HepG2 (cell line): ENCODE measurements around the gene TMEM165. TPM values are rescaled to one million over a fixed set of nuclear protein-coding genes. Genes with fewer than 3 reads are reported as not detected.
A peak's percentile ranks its signal among the peaks of the same experiment; 100 is the strongest.

Experiments used
- BRCA1 ChIP-seq: sonication (generic); formaldehyde crosslinking; IDR thresholded peaks from 2 replicates; pipeline ENCODE4 v1.4.0; 2020; ENCODE audit warnings: missing genetic modification reagents
- CEBPG ChIP-seq: IDR thresholded peaks from 2 replicates; pipeline ENCODE4 v1.6.1; 2016
- FOXJ3 ChIP-seq: sonication (generic); formaldehyde crosslinking; IDR thresholded peaks from 2 replicates; pipeline ENCODE4 v1.4.0; 2020; ENCODE audit warnings: missing genetic modification reagents, mild to moderate bottlenecking, borderline replicate concordance
- FOXP4 ChIP-seq: sonication (generic); formaldehyde crosslinking; IDR thresholded peaks from 2 replicates; pipeline ENCODE4 v1.4.0; 2020; ENCODE audit warnings: missing genetic modification reagents
- GATA4 ChIP-seq: sonication (generic); IDR thresholded peaks from 2 replicates; pipeline ENCODE4 v1.6.1; 2016; ENCODE audit warnings: antibody characterized with exemption, low read depth, borderline replicate concordance
- GATAD2A ChIP-seq: IDR thresholded peaks from 2 replicates; pipeline ENCODE4 v1.6.1; 2016
- MATR3 ChIP-seq: sonication (generic); formaldehyde crosslinking; IDR thresholded peaks from 2 replicates; pipeline ENCODE4 v1.4.0; 2020; ENCODE audit warnings: missing genetic modification reagents
- PCBP1 ChIP-seq: fragments of 200-400 bp; formaldehyde crosslinking; IDR thresholded peaks from 2 replicates; pipeline ENCODE4 v1.6.1; 2017; ENCODE audit warnings: mild to moderate bottlenecking, low read depth, low read length, borderline replicate concordance
- PHB2 ChIP-seq: fragments of 450-650 bp; IDR thresholded peaks from 2 replicates; pipeline ENCODE4 v1.6.1; 2018; ENCODE audit not compliant: partially characterized antibody
- PHF21A ChIP-seq: sonication (generic); formaldehyde crosslinking; IDR thresholded peaks from 2 replicates; pipeline ENCODE4 v1.5.0; 2020; ENCODE audit warnings: mild to moderate bottlenecking, missing genetic modification reagents
- RARA ChIP-seq: IDR thresholded peaks from 2 replicates; pipeline ENCODE4 v1.6.1; 2016; ENCODE audit warnings: missing genetic modification reagents, missing compliant biosample characterization
- TRIM22 ChIP-seq: fragments of 450-650 bp; IDR thresholded peaks from 2 replicates; pipeline ENCODE4 v1.6.1; 2017
- U2AF2 ChIP-seq: fragments of 200-400 bp; formaldehyde crosslinking; IDR thresholded peaks from 2 replicates; pipeline ENCODE4 v1.6.1; 2017; ENCODE audit warnings: low read depth, mild to moderate bottlenecking, low read length
- ZNF30 ChIP-seq: sonication (generic); formaldehyde crosslinking; IDR thresholded peaks from 2 replicates; pipeline ENCODE4 v1.5.0; 2020; ENCODE audit warnings: mild to moderate bottlenecking, missing genetic modification reagents
- ZNF484 ChIP-seq: sonication (generic); formaldehyde crosslinking; IDR thresholded peaks from 2 replicates; pipeline ENCODE4 v1.5.1; 2020; ENCODE audit warnings: mild to moderate bottlenecking, low read depth, missing genetic modification reagents, borderline replicate concordance
- ZNF550 ChIP-seq: sonication (generic); formaldehyde crosslinking; IDR thresholded peaks from 2 replicates; pipeline ENCODE4 v1.4.0; 2020; ENCODE audit warnings: mild to moderate bottlenecking, missing genetic modification reagents, borderline replicate concordance
- ZNF746 ChIP-seq: sonication (generic); formaldehyde crosslinking; IDR thresholded peaks from 2 replicates; pipeline ENCODE4 v1.8.0; 2022; ENCODE audit warnings: mild to moderate bottlenecking, missing genetic modification reagents
- ZNF766 ChIP-seq: sonication (generic); formaldehyde crosslinking; IDR thresholded peaks from 2 replicates; pipeline ENCODE4 v1.5.0; 2020; ENCODE audit warnings: missing genetic modification reagents, borderline replicate concordance
- ZNF790 ChIP-seq: sonication (generic); formaldehyde crosslinking; IDR thresholded peaks from 2 replicates; pipeline ENCODE4 v1.8.0; 2022; ENCODE audit warnings: missing genetic modification reagents, mild to moderate bottlenecking, borderline replicate concordance
- polyA plus RNA-seq, 8 experiments: library from polyadenylated mRNA; depleted of rRNA in 3 of 8; stranded (reverse) in 7 of 8; unstranded in 1 of 8; fragments of >200 nt; fragmentation: Illumina TruSeq in 4 of 8; extraction: Trizol in 4 of 8; gene quantifications; 2 replicates each; pipeline versions ENCODE4 v1.2.1 to v1.2.3, GENCODE V29; 2011 to 2016; ENCODE audit warnings: low read depth in 4 of 8, missing spikeins in 1 of 8, mixed read lengths in 1 of 8; ENCODE audit not compliant: insufficient read depth in 1 of 8
- total RNA-seq, 5 experiments: library from RNA; depleted of rRNA; stranded (reverse); fragments of >200 nt; fragmentation: Illumina TruSeq; extraction: Trizol; gene quantifications; 2 replicates each; pipeline ENCODE4 v1.2.3, GENCODE V29; 2016; ENCODE audit warnings: low read depth in 1 of 5
- TF ChIP-seq, protein P1 (sequence below): IDR thresholded peaks from 2 replicates; pipeline ENCODE4 v1.6.1; 2016; ENCODE audit warnings: missing compliant biosample characterization, missing genetic modification reagents, borderline replicate concordance
- TF ChIP-seq, protein P2 (sequence below): IDR thresholded peaks from 2 replicates; pipeline ENCODE4 v1.4.0; 2020; ENCODE audit warnings: mild to moderate bottlenecking, missing genetic modification reagents
- TF ChIP-seq, protein P3 (sequence below): sonication (generic); formaldehyde crosslinking; IDR thresholded peaks from 2 replicates; pipeline ENCODE4 v1.9.0; 2022; ENCODE audit warnings: missing genetic modification reagents, mild to moderate bottlenecking, borderline replicate concordance

TMEM165 gene
- total and polyA plus RNA-seq, 2 of the 13 experiments (the other 11 are each of a cell fraction or from before 2014, with no cell fraction given) = 54.6 to 103 TPM

DNA sequence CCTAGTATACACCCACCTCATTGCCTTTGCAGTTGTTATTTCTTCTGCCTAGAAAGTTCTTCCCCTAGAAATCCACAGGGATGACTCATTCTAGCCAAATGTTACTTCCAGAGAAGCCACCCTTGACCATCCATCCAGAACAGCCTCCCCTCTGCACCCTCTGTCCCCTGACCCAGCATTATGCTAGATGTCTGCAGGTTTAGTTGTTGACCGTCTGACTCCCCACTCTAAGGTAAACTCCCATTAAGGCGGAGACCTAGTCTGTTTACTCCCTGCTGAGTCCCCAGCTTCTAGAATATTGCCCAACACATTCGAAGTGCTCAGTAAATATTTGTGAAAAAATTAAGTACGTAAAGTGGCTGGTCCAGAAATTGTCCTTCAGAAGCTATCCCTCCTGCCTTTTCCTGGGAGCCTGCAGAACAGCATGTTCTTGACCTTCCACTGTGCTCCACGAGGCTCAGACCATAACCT lies 38.7 kb upstream of the TMEM165 start (continued):
- TF ChIP-seq, protein P1, sequence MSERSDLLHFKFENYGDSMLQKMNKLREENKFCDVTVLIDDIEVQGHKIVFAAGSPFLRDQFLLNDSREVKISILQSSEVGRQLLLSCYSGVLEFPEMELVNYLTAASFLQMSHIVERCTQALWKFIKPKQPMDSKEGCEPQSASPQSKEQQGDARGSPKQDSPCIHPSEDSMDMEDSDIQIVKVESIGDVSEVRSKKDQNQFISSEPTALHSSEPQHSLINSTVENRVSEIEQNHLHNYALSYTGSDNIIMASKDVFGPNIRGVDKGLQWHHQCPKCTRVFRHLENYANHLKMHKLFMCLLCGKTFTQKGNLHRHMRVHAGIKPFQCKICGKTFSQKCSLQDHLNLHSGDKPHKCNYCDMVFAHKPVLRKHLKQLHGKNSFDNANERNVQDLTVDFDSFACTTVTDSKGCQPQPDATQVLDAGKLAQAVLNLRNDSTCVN (CRISPR knock-in tag) = peak; percentile 98
- TF ChIP-seq FOXP4 (peak; percentile 52; the same call in 1 of the 2 replicates), CEBPG (CRISPR knock-in tag) (peak; percentile 53; the same call in 1 of the 2 replicates), MATR3 (CRISPR knock-in tag) (no peak), U2AF2 (no peak), ZNF484 (CRISPR knock-in tag) (no peak), ZNF550 (CRISPR knock-in tag) (no peak), BRCA1 (CRISPR knock-in tag) (no peak), PCBP1 (no peak), ZNF790 (CRISPR knock-in tag) (no peak), GATAD2A (CRISPR knock-in tag) (0 out of 2 replicates have a peak, but pooled peaks have one; percentile 37), TRIM22 (no peak), PHF21A (no peak), FOXJ3 (CRISPR knock-in tag) (peak; percentile 26; the same call in 1 of the 2 replicates), ZNF30 (no peak), ZNF766 (no peak), RARA (CRISPR knock-in tag) (peak; percentile 13; the same call in 1 of the 2 replicates), GATA4 (no peak), ZNF746 (CRISPR knock-in tag) (no peak), PHB2 (no peak)
- TF ChIP-seq, protein P2, sequence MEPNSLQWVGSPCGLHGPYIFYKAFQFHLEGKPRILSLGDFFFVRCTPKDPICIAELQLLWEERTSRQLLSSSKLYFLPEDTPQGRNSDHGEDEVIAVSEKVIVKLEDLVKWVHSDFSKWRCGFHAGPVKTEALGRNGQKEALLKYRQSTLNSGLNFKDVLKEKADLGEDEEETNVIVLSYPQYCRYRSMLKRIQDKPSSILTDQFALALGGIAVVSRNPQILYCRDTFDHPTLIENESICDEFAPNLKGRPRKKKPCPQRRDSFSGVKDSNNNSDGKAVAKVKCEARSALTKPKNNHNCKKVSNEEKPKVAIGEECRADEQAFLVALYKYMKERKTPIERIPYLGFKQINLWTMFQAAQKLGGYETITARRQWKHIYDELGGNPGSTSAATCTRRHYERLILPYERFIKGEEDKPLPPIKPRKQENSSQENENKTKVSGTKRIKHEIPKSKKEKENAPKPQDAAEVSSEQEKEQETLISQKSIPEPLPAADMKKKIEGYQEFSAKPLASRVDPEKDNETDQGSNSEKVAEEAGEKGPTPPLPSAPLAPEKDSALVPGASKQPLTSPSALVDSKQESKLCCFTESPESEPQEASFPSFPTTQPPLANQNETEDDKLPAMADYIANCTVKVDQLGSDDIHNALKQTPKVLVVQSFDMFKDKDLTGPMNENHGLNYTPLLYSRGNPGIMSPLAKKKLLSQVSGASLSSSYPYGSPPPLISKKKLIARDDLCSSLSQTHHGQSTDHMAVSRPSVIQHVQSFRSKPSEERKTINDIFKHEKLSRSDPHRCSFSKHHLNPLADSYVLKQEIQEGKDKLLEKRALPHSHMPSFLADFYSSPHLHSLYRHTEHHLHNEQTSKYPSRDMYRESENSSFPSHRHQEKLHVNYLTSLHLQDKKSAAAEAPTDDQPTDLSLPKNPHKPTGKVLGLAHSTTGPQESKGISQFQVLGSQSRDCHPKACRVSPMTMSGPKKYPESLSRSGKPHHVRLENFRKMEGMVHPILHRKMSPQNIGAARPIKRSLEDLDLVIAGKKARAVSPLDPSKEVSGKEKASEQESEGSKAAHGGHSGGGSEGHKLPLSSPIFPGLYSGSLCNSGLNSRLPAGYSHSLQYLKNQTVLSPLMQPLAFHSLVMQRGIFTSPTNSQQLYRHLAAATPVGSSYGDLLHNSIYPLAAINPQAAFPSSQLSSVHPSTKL (CRISPR knock-in tag) = peak; percentile 67
- TF ChIP-seq, protein P3, sequence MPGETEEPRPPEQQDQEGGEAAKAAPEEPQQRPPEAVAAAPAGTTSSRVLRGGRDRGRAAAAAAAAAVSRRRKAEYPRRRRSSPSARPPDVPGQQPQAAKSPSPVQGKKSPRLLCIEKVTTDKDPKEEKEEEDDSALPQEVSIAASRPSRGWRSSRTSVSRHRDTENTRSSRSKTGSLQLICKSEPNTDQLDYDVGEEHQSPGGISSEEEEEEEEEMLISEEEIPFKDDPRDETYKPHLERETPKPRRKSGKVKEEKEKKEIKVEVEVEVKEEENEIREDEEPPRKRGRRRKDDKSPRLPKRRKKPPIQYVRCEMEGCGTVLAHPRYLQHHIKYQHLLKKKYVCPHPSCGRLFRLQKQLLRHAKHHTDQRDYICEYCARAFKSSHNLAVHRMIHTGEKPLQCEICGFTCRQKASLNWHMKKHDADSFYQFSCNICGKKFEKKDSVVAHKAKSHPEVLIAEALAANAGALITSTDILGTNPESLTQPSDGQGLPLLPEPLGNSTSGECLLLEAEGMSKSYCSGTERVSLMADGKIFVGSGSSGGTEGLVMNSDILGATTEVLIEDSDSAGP (CRISPR knock-in tag) = no peak
- TF ChIP-seq, all 625 proteins: peak for 17
